Kidney epithelial cell (primary cell): ENCODE measurements around the gene SYCP2. TPM values are rescaled to one million over a fixed set of nuclear protein-coding genes. Genes with fewer than 3 reads are reported as not detected.

ENCODE experiments used
- DNase-seq: peaks from one replicate; pipeline ENCODE4 v3.0.0-alpha.2; 2010; ENCODE audit warnings: low read depth
- H3K27me3 ChIP-seq: 2 replicates; pipeline ENCODE4 v1.6.0; 2011; ENCODE audit warnings: low read length; ENCODE audit not compliant: control insufficient read depth, insufficient read depth
- H3K36me3 ChIP-seq: 2 replicates; pipeline ENCODE4 v1.5.1; 2011; ENCODE audit warnings: low read length; ENCODE audit not compliant: control insufficient read depth, insufficient read depth
- H3K4me3 ChIP-seq: 2 replicates; pipeline ENCODE4 v1.5.1; 2011; ENCODE audit warnings: low read depth, mild to moderate bottlenecking, control low read depth, low read length
- CTCF ChIP-seq: IDR thresholded peaks from 2 replicates; pipeline ENCODE4 v1.5.1; 2011; ENCODE audit warnings: mild to moderate bottlenecking, moderate library complexity, low read length, control low read depth, inconsistent platforms; ENCODE audit not compliant: insufficient read depth, poor library complexity, severe bottlenecking
- total RNA-seq: library from RNA; depleted of rRNA; stranded (reverse); fragments of >200 nt; gene quantifications from 2 replicates; pipeline ENCODE4 v1.2.3, GENCODE V29; 2015

The SYCP2 gene
- total RNA-seq, 1 donor from 2014 or later = 1.0 TPM

- Histone ChIP-seq H3K36me3 (no peaks in the 10 kb centered on the region), H3K27me3 (no peaks in the 10 kb centered on the region), H3K4me3 (no peak overlapping the region)
- DNase-seq = no peak
- no peak for TF ChIP-seq CTCF
These were observed 104.2 kb downstream of the SYCP2 start for GRCh38 chr20:59829054-59829785.

DNA sequence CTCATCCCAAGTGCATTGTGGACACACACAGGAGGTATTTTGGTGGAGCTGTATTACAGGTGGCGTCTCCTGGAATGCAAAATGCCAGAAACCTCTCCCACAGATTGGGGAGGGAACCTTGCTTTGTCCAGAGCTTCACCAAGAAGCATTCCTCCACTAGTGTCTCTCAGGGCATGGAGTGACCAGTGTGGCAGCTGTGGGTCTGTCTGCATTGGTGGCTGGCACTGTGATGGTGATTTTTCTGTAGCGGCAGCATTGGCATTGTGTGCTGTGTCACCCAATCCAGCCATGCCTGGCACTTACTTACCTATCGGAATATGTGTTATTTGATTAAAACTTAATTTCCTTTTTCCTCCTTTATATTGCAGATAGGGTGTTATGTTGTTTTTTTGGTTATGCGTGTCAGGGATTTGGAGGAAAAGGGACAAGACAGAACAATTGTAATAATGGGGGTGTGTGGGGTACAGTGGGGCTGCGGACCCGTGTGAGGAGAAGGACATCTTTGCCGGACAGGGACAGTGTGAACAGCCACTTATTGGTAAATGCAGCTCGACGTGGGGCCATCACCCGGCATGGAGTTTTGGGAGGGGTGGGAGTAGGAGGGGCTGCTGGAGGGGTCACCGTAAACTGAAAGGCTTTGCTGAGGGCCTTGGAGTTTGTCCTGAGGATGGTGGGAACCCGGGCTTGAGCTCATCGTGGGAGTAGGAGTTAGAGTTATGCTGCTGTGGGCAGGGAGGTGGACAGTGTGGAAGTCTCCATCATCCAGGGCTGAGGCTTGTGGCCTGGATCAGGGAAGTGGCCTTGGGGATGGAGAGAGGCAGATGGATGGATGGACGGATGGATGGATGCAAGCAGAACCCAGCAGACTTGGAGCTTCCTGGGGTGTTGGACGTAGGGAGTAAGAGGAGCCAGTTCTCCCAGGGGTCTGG lies 105.0 kb downstream of the SYCP2 start:
- DNase-seq = no peak
- Histone ChIP-seq H3K4me3 (no peak overlapping the region), H3K36me3 (no peaks in the 10 kb centered on the region), H3K27me3 (no peaks in the 10 kb centered on the region)
- TF ChIP-seq CTCF = no peak

- Histone ChIP-seq H3K27me3 (no peaks in the 10 kb centered on the region), H3K36me3 (no peaks in the 10 kb centered on the region), H3K4me3 (no peak overlapping the region)
- no peak for DNase-seq
- no peak for TF ChIP-seq CTCF
These were observed 106.0 kb downstream of the SYCP2 start for GRCh38 chr20:59827138-59828056.

DNA sequence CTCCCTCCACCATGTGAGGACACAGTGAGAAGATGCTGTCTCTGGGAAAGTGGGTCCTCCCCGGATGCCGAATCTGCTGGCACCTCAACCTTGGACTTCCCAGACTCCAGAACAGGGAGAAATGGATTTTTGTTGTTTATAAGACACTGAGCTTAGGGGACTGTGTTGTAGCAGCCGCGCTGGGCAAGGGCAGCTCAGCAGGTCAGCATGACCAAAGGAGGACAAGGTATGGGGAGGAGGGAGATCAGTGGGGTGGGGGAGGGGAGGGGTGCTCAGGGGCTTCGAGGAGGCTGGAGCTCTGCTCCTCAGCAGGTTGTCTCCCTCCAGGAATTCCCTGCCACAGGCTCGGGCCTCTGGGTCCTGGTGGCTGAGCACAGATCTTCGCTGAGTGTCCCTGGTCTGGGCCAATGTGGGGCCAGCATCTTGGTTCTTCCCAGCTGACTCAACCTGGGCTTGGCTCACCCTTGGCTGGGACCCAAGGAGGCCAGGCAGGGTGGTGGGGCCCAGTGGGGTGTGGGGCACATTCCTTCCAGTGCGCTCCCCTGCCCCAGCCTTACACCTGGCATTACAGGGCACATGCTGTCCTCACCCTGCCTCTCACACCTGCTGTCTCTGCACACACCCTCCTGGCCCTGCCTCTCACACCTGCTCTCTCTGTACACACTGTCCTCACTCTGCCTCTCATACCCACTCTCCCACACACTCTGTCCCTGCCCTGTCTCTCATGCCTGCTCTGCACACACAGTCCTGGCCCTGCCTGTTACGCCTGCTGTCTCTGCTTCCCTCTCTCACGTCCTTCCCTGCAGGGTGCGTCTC lies 107.3 kb downstream of the SYCP2 start:
- no peak for TF ChIP-seq CTCF
- Histone ChIP-seq H3K4me3 (no peak overlapping the region), H3K36me3 (no peaks in the 10 kb centered on the region), H3K27me3 (no peaks in the 10 kb centered on the region)
- DNase-seq = no peak

DNA sequence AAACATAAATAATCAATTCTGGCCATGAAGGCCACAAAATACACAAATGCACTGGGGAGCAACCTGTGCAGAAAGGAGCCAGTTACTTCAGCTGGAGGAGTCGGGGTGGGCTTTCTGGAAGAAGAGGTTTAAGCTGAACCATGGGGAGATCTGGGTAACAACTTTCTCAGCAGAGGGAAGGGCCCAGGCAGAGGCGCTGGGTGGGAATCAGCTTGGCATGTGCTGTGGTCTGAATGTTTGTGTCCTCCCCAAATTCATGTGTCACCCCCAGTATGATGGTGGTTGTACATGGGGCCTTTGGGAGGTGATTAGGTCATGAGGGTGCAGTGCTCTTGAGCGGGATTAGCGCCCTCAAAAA lies 107.9 kb downstream of the SYCP2 start:
- Histone ChIP-seq H3K36me3 (no peaks in the 10 kb centered on the region), H3K4me3 (no peak overlapping the region), H3K27me3 (no peaks in the 10 kb centered on the region)
- TF ChIP-seq CTCF = no peak
- no peak for DNase-seq
